ENCODE data around the gene TRPM8. TPM values are rescaled to one million over a fixed set of nuclear protein-coding genes. Genes with fewer than 3 reads are reported as not detected.

Gene TRPM8
- total and polyA plus RNA-seq, 2 experiments from 2014 or later = 0.11 to 0.14 TPM

DNA sequence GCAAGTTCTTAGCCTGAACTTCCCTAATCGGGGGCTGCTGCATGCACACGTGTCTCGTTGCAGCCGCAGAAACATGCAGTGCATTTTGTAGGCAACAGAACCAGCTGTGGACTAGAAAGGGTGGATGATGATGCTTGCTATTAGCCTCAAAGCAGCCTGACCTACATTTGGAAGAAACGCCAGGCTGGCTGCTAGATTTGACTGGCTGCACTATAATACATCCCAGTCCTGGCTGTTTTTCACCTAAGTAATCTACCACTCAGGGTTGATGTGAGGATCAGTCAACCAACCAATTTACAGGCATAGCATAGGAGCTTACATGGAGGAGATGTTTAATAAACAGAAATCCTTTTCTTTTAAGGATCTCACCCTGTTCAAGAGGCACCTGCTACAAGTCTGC is 77.0 kb downstream of the TRPM8 start:
- Histone ChIP-seq H3K27ac (ENCODE audit: low read depth) (no peak overlapping the region), H3K27me3 (ENCODE audit: insufficient read depth) (no peaks in the 10 kb centered on the region), H3K4me1 (ENCODE audit: insufficient read depth) (0 out of 2 replicates have a peak, but pooled peaks cover 2% of the 10 kb centered on the region), H4K20me1 (replicated peaks; ENCODE audit: insufficient read depth) (no peaks in the 10 kb centered on the region), H3K9me2 (ENCODE audit: insufficient read depth) (0 out of 2 replicates have a peak, but pooled peaks cover 5% of the 10 kb centered on the region), H2AFZ (no peak overlapping the region), H3K4me3 (no peak overlapping the region), H3F3A (replicated peaks; ENCODE audit: low read depth) (no peaks in the 10 kb centered on the region), H3K79me2 (replicated peaks; ENCODE audit: insufficient read depth) (no peaks in the 10 kb centered on the region), H3K36me3 (ENCODE audit: insufficient read depth) (no peaks in the 10 kb centered on the region), H3K4me2 (no peak overlapping the region)
- Mint-ChIP-seq H3K27me3 (ENCODE audit: insufficient read depth, low read depth, poor library complexity) (peaks cover 4% of the 10 kb centered on the region), H3K36me3 (ENCODE audit: low read depth) (peaks cover 3% of the 10 kb centered on the region; the same call in 2 of the 3 replicates), H3K4me1 (no peaks in the 10 kb centered on the region), H3K4me3 (no peak overlapping the region), H3K9me3 (peaks cover 23% of the 10 kb centered on the region), H3K27ac (no peak overlapping the region)
- ATAC-seq (no peak), DNase-seq (ENCODE audit: low spot score) (no peak)
- TF ChIP-seq REST (IDR thresholded peaks at IDR 0.05; ENCODE audit: unreplicated experiment) = no peak
- no peak for TF ChIP-seq EZH2 (IDR thresholded peaks at IDR 0.05; ENCODE audit: low read depth, unreplicated experiment)
- TF ChIP-seq ZNF114 (CRISPR knock-in tag; IDR thresholded peaks at IDR 0.05) = no peak
- TF ChIP-seq EZH2phosphoT487 (IDR thresholded peaks at IDR 0.05; ENCODE audit: unreplicated experiment) = no peak
- TF ChIP-seq CTCF (conservative IDR thresholded peaks at IDR 0.05; ENCODE audit: low read depth in 2 of 2) = no peak
- no peak for TF ChIP-seq CREB1 (CRISPR knock-in tag; IDR thresholded peaks at IDR 0.05; ENCODE audit: low read depth)
- TF ChIP-seq JUNB (IDR thresholded peaks at IDR 0.05; ENCODE audit: unreplicated experiment) = no peak
- TF ChIP-seq, protein P1, sequence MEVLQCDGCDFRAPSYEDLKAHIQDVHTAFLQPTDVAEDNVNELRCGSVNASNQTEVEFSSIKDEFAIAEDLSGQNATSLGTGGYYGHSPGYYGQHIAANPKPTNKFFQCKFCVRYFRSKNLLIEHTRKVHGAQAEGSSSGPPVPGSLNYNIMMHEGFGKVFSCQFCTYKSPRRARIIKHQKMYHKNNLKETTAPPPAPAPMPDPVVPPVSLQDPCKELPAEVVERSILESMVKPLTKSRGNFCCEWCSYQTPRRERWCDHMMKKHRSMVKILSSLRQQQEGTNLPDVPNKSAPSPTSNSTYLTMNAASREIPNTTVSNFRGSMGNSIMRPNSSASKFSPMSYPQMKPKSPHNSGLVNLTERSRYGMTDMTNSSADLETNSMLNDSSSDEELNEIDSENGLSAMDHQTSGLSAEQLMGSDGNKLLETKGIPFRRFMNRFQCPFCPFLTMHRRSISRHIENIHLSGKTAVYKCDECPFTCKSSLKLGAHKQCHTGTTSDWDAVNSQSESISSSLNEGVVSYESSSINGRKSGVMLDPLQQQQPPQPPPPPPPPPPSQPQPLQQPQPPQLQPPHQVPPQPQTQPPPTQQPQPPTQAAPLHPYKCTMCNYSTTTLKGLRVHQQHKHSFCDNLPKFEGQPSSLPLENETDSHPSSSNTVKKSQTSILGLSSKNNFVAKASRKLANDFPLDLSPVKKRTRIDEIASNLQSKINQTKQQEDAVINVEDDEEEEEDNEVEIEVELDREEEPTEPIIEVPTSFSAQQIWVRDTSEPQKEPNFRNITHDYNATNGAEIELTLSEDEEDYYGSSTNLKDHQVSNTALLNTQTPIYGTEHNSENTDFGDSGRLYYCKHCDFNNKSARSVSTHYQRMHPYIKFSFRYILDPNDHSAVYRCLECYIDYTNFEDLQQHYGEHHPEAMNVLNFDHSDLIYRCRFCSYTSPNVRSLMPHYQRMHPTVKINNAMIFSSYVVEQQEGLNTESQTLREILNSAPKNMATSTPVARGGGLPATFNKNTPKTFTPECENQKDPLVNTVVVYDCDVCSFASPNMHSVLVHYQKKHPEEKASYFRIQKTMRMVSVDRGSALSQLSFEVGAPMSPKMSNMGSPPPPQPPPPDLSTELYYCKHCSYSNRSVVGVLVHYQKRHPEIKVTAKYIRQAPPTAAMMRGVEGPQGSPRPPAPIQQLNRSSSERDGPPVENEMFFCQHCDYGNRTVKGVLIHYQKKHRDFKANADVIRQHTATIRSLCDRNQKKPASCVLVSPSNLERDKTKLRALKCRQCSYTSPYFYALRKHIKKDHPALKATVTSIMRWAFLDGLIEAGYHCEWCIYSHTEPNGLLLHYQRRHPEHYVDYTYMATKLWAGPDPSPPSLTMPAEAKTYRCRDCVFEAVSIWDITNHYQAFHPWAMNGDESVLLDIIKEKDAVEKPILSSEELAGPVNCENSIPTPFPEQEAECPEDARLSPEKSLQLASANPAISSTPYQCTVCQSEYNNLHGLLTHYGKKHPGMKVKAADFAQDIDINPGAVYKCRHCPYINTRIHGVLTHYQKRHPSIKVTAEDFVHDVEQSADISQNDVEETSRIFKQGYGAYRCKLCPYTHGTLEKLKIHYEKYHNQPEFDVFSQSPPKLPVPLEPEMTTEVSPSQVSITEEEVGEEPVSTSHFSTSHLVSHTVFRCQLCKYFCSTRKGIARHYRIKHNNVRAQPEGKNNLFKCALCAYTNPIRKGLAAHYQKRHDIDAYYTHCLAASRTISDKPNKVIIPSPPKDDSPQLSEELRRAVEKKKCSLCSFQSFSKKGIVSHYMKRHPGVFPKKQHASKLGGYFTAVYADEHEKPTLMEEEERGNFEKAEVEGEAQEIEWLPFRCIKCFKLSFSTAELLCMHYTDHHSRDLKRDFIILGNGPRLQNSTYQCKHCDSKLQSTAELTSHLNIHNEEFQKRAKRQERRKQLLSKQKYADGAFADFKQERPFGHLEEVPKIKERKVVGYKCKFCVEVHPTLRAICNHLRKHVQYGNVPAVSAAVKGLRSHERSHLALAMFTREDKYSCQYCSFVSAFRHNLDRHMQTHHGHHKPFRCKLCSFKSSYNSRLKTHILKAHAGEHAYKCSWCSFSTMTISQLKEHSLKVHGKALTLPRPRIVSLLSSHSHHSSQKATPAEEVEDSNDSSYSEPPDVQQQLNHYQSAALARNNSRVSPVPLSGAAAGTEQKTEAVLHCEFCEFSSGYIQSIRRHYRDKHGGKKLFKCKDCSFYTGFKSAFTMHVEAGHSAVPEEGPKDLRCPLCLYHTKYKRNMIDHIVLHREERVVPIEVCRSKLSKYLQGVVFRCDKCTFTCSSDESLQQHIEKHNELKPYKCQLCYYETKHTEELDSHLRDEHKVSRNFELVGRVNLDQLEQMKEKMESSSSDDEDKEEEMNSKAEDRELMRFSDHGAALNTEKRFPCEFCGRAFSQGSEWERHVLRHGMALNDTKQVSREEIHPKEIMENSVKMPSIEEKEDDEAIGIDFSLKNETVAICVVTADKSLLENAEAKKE (CRISPR knock-in tag; IDR thresholded peaks at IDR 0.05) = no peak
- no peak for TF ChIP-seq ETS1 (IDR thresholded peaks at IDR 0.05)
- no peak for TF ChIP-seq ZNF331 (CRISPR knock-in tag; IDR thresholded peaks at IDR 0.05; ENCODE audit: low read depth)
- no peak for TF ChIP-seq POLR2AphosphoS5 (IDR thresholded peaks at IDR 0.05; ENCODE audit: low read depth)
- no peak for TF ChIP-seq NANOG (IDR thresholded peaks at IDR 0.05; ENCODE audit: borderline replicate concordance)

Measured in GM23338 (cell line).